DND-41 (cell line): ENCODE measurements around the gene PIEZO1.

ENCODE experiments used
- ATAC-seq: fragments of 200-7000 bp; cut with Tn5 transposase; 3 replicates; pipeline ENCODE4 v1.9.1; 2021; ENCODE audit warnings: low read depth; ENCODE audit not compliant: insufficient read depth
- DNase-seq: peaks from one replicate; pipeline ENCODE4 v3.0.0-alpha.2; 2020
- H2AFZ ChIP-seq: 2 replicates; pipeline ENCODE4 v1.6.0; 2012; ENCODE audit warnings: low read depth, low read length
- H3K27ac ChIP-seq: 2 replicates; pipeline ENCODE4 v1.5.1; 2012; ENCODE audit warnings: low read length, inconsistent platforms
- H3K27me3 ChIP-seq: fragments of 200-600 bp; sonication (generic); 2 replicates; pipeline ENCODE4 v1.6.0; 2012; ENCODE audit warnings: low read length, mild to moderate bottlenecking, inconsistent platforms; ENCODE audit not compliant: insufficient read depth, poor library complexity
- H3K36me3 ChIP-seq: 2 replicates; pipeline ENCODE4 v1.5.1; 2012; ENCODE audit warnings: low read length, inconsistent platforms; ENCODE audit not compliant: insufficient read depth
- H3K4me1 ChIP-seq: 2 replicates; pipeline ENCODE4 v1.5.1; 2012; ENCODE audit warnings: mild to moderate bottlenecking, low read length; ENCODE audit not compliant: insufficient read depth
- H3K4me2 ChIP-seq: 2 replicates; pipeline ENCODE4 v1.6.0; 2012; ENCODE audit warnings: mild to moderate bottlenecking, moderate library complexity, low read length, inconsistent platforms; ENCODE audit not compliant: insufficient read depth
- H3K4me3 ChIP-seq, 2 experiments: fragments of 200-600 bp in 1 of 2; shearing (Covaris generic) in 1 of 2; 2 replicates each; pipeline ENCODE4 v1.5.1; 2012 to 2016; ENCODE audit warnings: inconsistent platforms in 2 of 2, low read length in 2 of 2, mild to moderate bottlenecking in 2 of 2, low read depth in 1 of 2, moderate library complexity in 1 of 2
- H3K79me2 ChIP-seq: 2 replicates; pipeline ENCODE4 v1.6.0; 2012; ENCODE audit warnings: low read length, inconsistent platforms; ENCODE audit not compliant: insufficient read depth
- H3K9ac ChIP-seq: 2 replicates; pipeline ENCODE4 v1.6.0; 2012; ENCODE audit warnings: low read depth, mild to moderate bottlenecking, inconsistent platforms, low read length, moderate library complexity
- H3K9me3 ChIP-seq: 2 replicates; pipeline ENCODE4 v1.5.1; 2012; ENCODE audit warnings: low read length, moderate library complexity, mild to moderate bottlenecking, inconsistent platforms; ENCODE audit not compliant: insufficient read depth, severe bottlenecking
- H4K20me1 ChIP-seq: 2 replicates; pipeline ENCODE4 v1.6.0; 2012; ENCODE audit warnings: low read length; ENCODE audit not compliant: insufficient read depth
- CTCF ChIP-seq: IDR thresholded peaks from 2 replicates; pipeline ENCODE4 v1.5.1; 2012; ENCODE audit warnings: borderline replicate concordance, low read length, moderate library complexity, mild to moderate bottlenecking; ENCODE audit not compliant: poor library complexity, severe bottlenecking; ENCODE audit errors: extremely low read depth
- EZH2 ChIP-seq: IDR thresholded peaks from 3 replicates; pipeline ENCODE4 v1.6.1; 2012; ENCODE audit warnings: borderline replicate concordance, low read depth, mild to moderate bottlenecking, moderate library complexity, low read length, inconsistent platforms; ENCODE audit not compliant: severe bottlenecking

PIEZO1 gene

GRCh38 chr16:88784856-88785105 is 239 bp downstream of the PIEZO1 start:
- H2AFZ ChIP-seq = peak overlapping the region; percentile 69
- peaks cover under 1% of the 10 kb centered on the region; the same call in 1 of the 2 replicates for H3K36me3 ChIP-seq
- TF ChIP-seq CTCF = no peak
- no peak for TF ChIP-seq EZH2
- H3K9ac ChIP-seq = peak overlapping the region; percentile 94
- ATAC-seq (no peak; the same call in 2 of the 3 replicates), DNase-seq (no peak)
- H3K27me3 ChIP-seq = no peaks in the 10 kb centered on the region
- peaks cover 37% of the 10 kb centered on the region for H4K20me1 ChIP-seq
- H3K27ac ChIP-seq = peak overlapping the region; percentile 86
- H3K4me3 ChIP-seq = peak overlapping the region; percentile 56 to 64; a peak in 3 of 4 replicates
- H3K79me2 ChIP-seq = peaks cover 61% of the 10 kb centered on the region
- no peaks in the 10 kb centered on the region for H3K9me3 ChIP-seq
- peak overlapping the region; percentile 73 for H3K4me2 ChIP-seq
- H3K4me1 ChIP-seq = peaks cover 53% of the 10 kb centered on the region

GRCh38 chr16:88784074-88784855 is 755 bp downstream of the PIEZO1 start:
- H3K9me3 ChIP-seq = no peaks in the 10 kb centered on the region
- H3K27me3 ChIP-seq = no peaks in the 10 kb centered on the region
- peak; percentile 68 for DNase-seq
- peak; percentile 21 for ATAC-seq
- H4K20me1 ChIP-seq = peaks cover 42% of the 10 kb centered on the region
- H3K36me3 ChIP-seq = peaks cover 5% of the 10 kb centered on the region; the same call in 1 of the 2 replicates
- peak overlapping the region; percentile 69 for H2AFZ ChIP-seq
- peaks cover 67% of the 10 kb centered on the region for H3K79me2 ChIP-seq
- peak; percentile 57 for TF ChIP-seq CTCF
- no peak for TF ChIP-seq EZH2
- H3K4me1 ChIP-seq = peaks cover 48% of the 10 kb centered on the region
- peak overlapping the region; percentile 73 for H3K4me2 ChIP-seq
- H3K9ac ChIP-seq = peak overlapping the region; percentile 94
- H3K4me3 ChIP-seq = peak overlapping the region; percentile 56 to 64; a peak in 3 of 4 replicates
- H3K27ac ChIP-seq = peak overlapping the region; percentile 86

GRCh38 chr16:88783391-88784073 is 1.5 kb downstream of the PIEZO1 start:
- H3K4me2 ChIP-seq = peak overlapping the region; percentile 73
- H2AFZ ChIP-seq = no peak overlapping the region
- no peak for TF ChIP-seq CTCF
- peak overlapping the region; percentile 94 for H3K9ac ChIP-seq
- H4K20me1 ChIP-seq = peaks cover 50% of the 10 kb centered on the region
- H3K79me2 ChIP-seq = peaks cover 74% of the 10 kb centered on the region
- H3K9me3 ChIP-seq = no peaks in the 10 kb centered on the region
- peak overlapping the region; percentile 56 to 64; a peak in 3 of 4 replicates for H3K4me3 ChIP-seq
- ATAC-seq = peak; percentile 20
- H3K4me1 ChIP-seq = peaks cover 47% of the 10 kb centered on the region
- DNase-seq = peak; percentile 55
- no peaks in the 10 kb centered on the region for H3K27me3 ChIP-seq
- peak overlapping the region; percentile 86 for H3K27ac ChIP-seq
- H3K36me3 ChIP-seq = peaks cover 5% of the 10 kb centered on the region; the same call in 1 of the 2 replicates
